H1 (cell line): ENCODE results near the gene SMIM23. TPM values are rescaled to one million over a fixed set of nuclear protein-coding genes. Genes with fewer than 3 reads are reported as not detected.

Experiments
- CTCF ChIA-PET: fragments of 300-600 bp; sonication (Branson Sonifier 250); formaldehyde crosslinking; loops from one replicate; lab custom pipeline; 2021; ENCODE audit not compliant: partially characterized antibody; lab: Charles Lee
- POLR2A ChIA-PET: fragments of 300-600 bp; sonication (Branson Sonifier 250); formaldehyde crosslinking; loops from one replicate; lab custom pipeline; 2021; ENCODE audit warnings: inconsistent platforms; ENCODE audit not compliant: partially characterized antibody; lab: Charles Lee
- DNase-seq, 2 experiments: peaks; one replicate each; pipeline versions ENCODE4 v3.0.0 to v3.0.0-alpha.2; 2010 to 2022; ENCODE audit warnings: low spot score in 2 of 2, low read depth in 1 of 2, mixed read lengths in 1 of 2
- FAIRE-seq: peaks from 2 replicates; lab custom pipeline; 2011; peaks lifted over from hg19 to GRCh38; lab: Jason Lieb, UNC
- H2AFZ ChIP-seq: 2 replicates; pipeline ENCODE4 v1.8.1; 2012; ENCODE audit warnings: low read length, inconsistent platforms
- H2AK5ac ChIP-seq: 2 replicates; pipeline ENCODE4 v1.6.1; 2013; ENCODE audit warnings: low read depth, low read length
- H2BK120ac ChIP-seq: replicated peaks from 2 replicates; pipeline ENCODE3; 2013; ENCODE audit warnings: low read depth, low read length, inconsistent platforms
- H2BK12ac ChIP-seq: 2 replicates; pipeline ENCODE4 v1.6.1; 2013; ENCODE audit warnings: low read depth, low read length
- H2BK15ac ChIP-seq: 2 replicates; pipeline ENCODE4 v1.6.1; 2013; ENCODE audit warnings: low read length
- H2BK20ac ChIP-seq: 2 replicates; pipeline ENCODE4 v1.6.1; 2013; ENCODE audit warnings: low read length
- H2BK5ac ChIP-seq: 2 replicates; pipeline ENCODE4 v1.6.1; 2013; ENCODE audit warnings: low read depth, low read length
- H3K14ac ChIP-seq: 2 replicates; pipeline ENCODE4 v1.6.1; 2013; ENCODE audit warnings: inconsistent platforms; ENCODE audit not compliant: insufficient read length
- H3K18ac ChIP-seq: 2 replicates; pipeline ENCODE4 v1.6.1; 2013; ENCODE audit warnings: low read length; ENCODE audit errors: extremely low read depth
- H3K23ac ChIP-seq: 2 replicates; pipeline ENCODE4 v1.6.1; 2013; ENCODE audit warnings: inconsistent platforms; ENCODE audit not compliant: insufficient read length
- H3K23me2 ChIP-seq: 2 replicates; pipeline ENCODE4 v1.6.1; 2013; ENCODE audit warnings: low read depth, low read length
- H3K27ac ChIP-seq: 2 replicates; pipeline ENCODE4 v1.6.1; 2011; ENCODE audit warnings: low read depth, low read length, inconsistent platforms
- H3K27me3 ChIP-seq, 4 experiments: replicated peaks in 1 of 4; 1 replicate in 1 of 4; 2 replicates in 3 of 4; pipeline versions ENCODE4 v1.6.1 to v1.8.1; 2011 to 2013; ENCODE audit warnings: low read length in 3 of 4, mild to moderate bottlenecking in 3 of 4, inconsistent platforms in 2 of 4, mixed read lengths in 2 of 4, moderate library complexity in 1 of 4; ENCODE audit not compliant: control insufficient read depth in 3 of 4, insufficient read depth in 3 of 4; ENCODE audit errors: extremely low read depth in 1 of 4
- H3K36me3 ChIP-seq, 4 experiments: 2 replicates each; pipeline versions ENCODE4 v1.6.1 to v1.8.1; 2011 to 2013; ENCODE audit warnings: mild to moderate bottlenecking in 4 of 4, low read length in 3 of 4, moderate library complexity in 2 of 4, control low read depth in 1 of 4, inconsistent platforms in 1 of 4; ENCODE audit not compliant: insufficient read depth in 4 of 4, control insufficient read depth in 2 of 4
- H3K4ac ChIP-seq: replicated peaks from 2 replicates; pipeline ENCODE3; 2013; ENCODE audit warnings: low read length, low read depth, mixed read lengths, inconsistent platforms; ENCODE audit not compliant: insufficient read length
- H3K4me1 ChIP-seq, 4 experiments: replicated peaks in 1 of 4; 1 replicate in 1 of 4; 2 replicates in 3 of 4; pipeline versions ENCODE4 v1.6.1 to v1.8.1; 2011 to 2013; ENCODE audit warnings: low read length in 3 of 4, inconsistent platforms in 2 of 4, mixed read lengths in 1 of 4; ENCODE audit not compliant: insufficient read depth in 4 of 4, control insufficient read depth in 3 of 4
- H3K4me2 ChIP-seq, 2 experiments: 2 replicates each; pipeline versions ENCODE4 v1.6.1 to v1.8.1; 2011 to 2013; ENCODE audit warnings: low read depth in 2 of 2, low read length in 2 of 2, control low read depth in 1 of 2, inconsistent platforms in 1 of 2, mild to moderate bottlenecking in 1 of 2; ENCODE audit not compliant: insufficient read depth in 1 of 2
- H3K4me3 ChIP-seq, 4 experiments: fragments of 200-600, 300-600 bp in 1 of 4; sonication (generic), shearing (Covaris generic), sonication (Bioruptor Twin) in 1 of 4; 2 replicates each; pipeline versions ENCODE4 v1.5.1 to v1.8.1; 2011 to 2016; ENCODE audit warnings: low read length in 4 of 4, low read depth in 3 of 4, control low read depth in 2 of 4, inconsistent platforms in 2 of 4, mild to moderate bottlenecking in 2 of 4, mixed read lengths in 1 of 4, moderate library complexity in 1 of 4; ENCODE audit not compliant: insufficient read depth in 2 of 4; ENCODE audit errors: extremely low read depth in 1 of 4
- H3K56ac ChIP-seq: replicated peaks from 2 replicates; pipeline ENCODE3; 2013; ENCODE audit warnings: low read depth, mild to moderate bottlenecking, mixed read lengths, low read length, inconsistent platforms; ENCODE audit not compliant: insufficient read length
- H3K79me1 ChIP-seq: 2 replicates; pipeline ENCODE4 v1.6.1; 2013; ENCODE audit warnings: low read depth, low read length, control low read depth
- H3K79me2 ChIP-seq, 2 experiments: 2 replicates each; pipeline versions ENCODE4 v1.6.1 to v1.8.1; 2012 to 2013; ENCODE audit warnings: low read length in 2 of 2, mild to moderate bottlenecking in 2 of 2, inconsistent platforms in 1 of 2; ENCODE audit not compliant: insufficient read depth in 2 of 2, control insufficient read depth in 1 of 2
- H3K9ac ChIP-seq, 4 experiments: replicated peaks in 1 of 4; 1 replicate in 1 of 4; 2 replicates in 3 of 4; pipeline versions ENCODE4 v1.6.1 to v1.8.1; 2011 to 2013; ENCODE audit warnings: low read depth in 3 of 4, low read length in 3 of 4, control low read depth in 2 of 4, mild to moderate bottlenecking in 2 of 4, moderate library complexity in 2 of 4, inconsistent platforms in 1 of 4; ENCODE audit errors: extremely low read depth in 1 of 4
- H3K9me3 ChIP-seq, 2 experiments: 2 replicates each; pipeline versions ENCODE4 v1.6.1 to v1.8.1; 2012 to 2013; ENCODE audit warnings: mild to moderate bottlenecking in 2 of 2, moderate library complexity in 2 of 2, control low read depth in 1 of 2, inconsistent platforms in 1 of 2, low read depth in 1 of 2, low read length in 1 of 2, mixed read lengths in 1 of 2; ENCODE audit not compliant: insufficient read depth in 2 of 2
- H4K20me1 ChIP-seq, 2 experiments: replicated peaks in 1 of 2; 2 replicates each; pipeline versions ENCODE3 to v1.8.1; 2011 to 2013; ENCODE audit warnings: inconsistent platforms in 2 of 2, low read length in 2 of 2, mild to moderate bottlenecking in 1 of 2; ENCODE audit not compliant: insufficient read depth in 2 of 2, control insufficient read depth in 1 of 2
- H4K5ac ChIP-seq: 2 replicates; pipeline ENCODE4 v1.6.1; 2013; ENCODE audit warnings: low read length, low read depth, mixed read lengths, inconsistent platforms; ENCODE audit not compliant: insufficient read length
- H4K8ac ChIP-seq: 2 replicates; pipeline ENCODE4 v1.8.0; 2013; ENCODE audit warnings: mild to moderate bottlenecking, moderate library complexity, low read length, inconsistent platforms; ENCODE audit not compliant: insufficient read depth; ENCODE audit errors: extremely low read depth
- H4K91ac ChIP-seq: replicated peaks from 2 replicates; pipeline ENCODE3; 2013; ENCODE audit warnings: low read length, mixed read lengths, inconsistent platforms; ENCODE audit not compliant: insufficient read length
- BACH1 ChIP-seq: IDR thresholded peaks from 2 replicates; pipeline ENCODE4 v1.6.1; 2012; ENCODE audit warnings: low read length, improper control_type of control experiment
- CBX5 ChIP-seq: fragments of 300-800, 300-1000 bp; sonication (generic); IDR thresholded peaks from 2 replicates; pipeline ENCODE4 v1.7.1; 2016; ENCODE audit warnings: antibody characterized with exemption, low read length, low read depth
- EZH2 ChIP-seq: fragments of 200-600 bp; sonication (generic); IDR thresholded peaks from 2 replicates; pipeline ENCODE4 v1.7.1; 2012; ENCODE audit warnings: low read depth, mild to moderate bottlenecking, moderate library complexity, low read length, inconsistent platforms; ENCODE audit not compliant: severe bottlenecking
- FOSL1 ChIP-seq: IDR thresholded peaks from 2 replicates; pipeline ENCODE4 v1.6.1; 2011; ENCODE audit warnings: mild to moderate bottlenecking, low read depth, low read length, moderate library complexity; ENCODE audit not compliant: insufficient read depth
- NRF1 ChIP-seq: IDR thresholded peaks from 2 replicates; pipeline ENCODE4 v1.6.1; 2011; ENCODE audit warnings: mild to moderate bottlenecking, low read depth, low read length, improper control_type of control experiment
- RBBP5 ChIP-seq: IDR thresholded peaks from 2 replicates; pipeline ENCODE4 v1.7.1; 2012; ENCODE audit warnings: low read depth, mild to moderate bottlenecking, inconsistent platforms, low read length, moderate library complexity, borderline replicate concordance
- SP4 ChIP-seq: IDR thresholded peaks from 2 replicates; pipeline ENCODE4 v1.6.1; 2012; ENCODE audit warnings: low read length, inconsistent platforms
- TAF7 ChIP-seq: optimal IDR thresholded peaks from 2 replicates; pipeline ENCODE3; 2011; ENCODE audit warnings: low read depth, mild to moderate bottlenecking, inconsistent platforms, low read length, moderate library complexity, borderline replicate concordance
- YY1 ChIP-seq: IDR thresholded peaks from 2 replicates; pipeline ENCODE4 v1.6.1; 2011; ENCODE audit warnings: low read depth, mild to moderate bottlenecking, low read length
- WGBS, 2 experiments: shearing (Covaris generic) in 1 of 2; methylation state at CpG; one replicate each; pipeline versions ENCODE4 v1.1.6 to v1.1.7; 2013 to 2015; ENCODE audit warnings: low lambda C conversion rate in 2 of 2, mixed read lengths in 2 of 2, inconsistent platforms in 1 of 2, low coverage in 1 of 2, missing lambda C conversion rate in 1 of 2; ENCODE audit not compliant: insufficient replicate concordance in 2 of 2, insufficient coverage in 1 of 2, insufficient read length in 1 of 2; ENCODE audit errors: extremely low coverage in 1 of 2, missing lambda C conversion rate in 1 of 2; 5-methylcytosine and 5-hydroxymethylcytosine counted together
- polyA plus RNA-seq, 7 experiments: library from polyadenylated mRNA; depleted of rRNA in 3 of 7; stranded (reverse) in 5 of 7; unstranded in 2 of 7; fragments of >200 nt in 5 of 7; fragments of 200-250 nt in 2 of 7; gene quantifications; 1 replicate in 5 of 7; 2 replicates in 1 of 7; 4 replicates in 1 of 7; pipeline versions ENCODE4 v1.2.1 to v1.2.3, GENCODE V29; 2011 to 2013; ENCODE audit warnings: missing spikeins in 2 of 7, mixed read lengths in 2 of 7
- total RNA-seq: library from RNA; stranded (reverse); fragmentation: NEBNext Ultra II Directional; extraction: Animal tissue kit (Norgen Biotek cat#: 25700); gene quantifications from 2 replicates; pipeline ENCODE4 v1.2.1, GENCODE V29; 2021
- TF ChIP-seq, protein P1 (sequence below): IDR thresholded peaks from 2 replicates; pipeline ENCODE4 v1.6.1; 2012; ENCODE audit warnings: inconsistent platforms
- TF ChIP-seq, protein P2 (sequence below): IDR thresholded peaks from 2 replicates; pipeline ENCODE4 v1.6.1; 2011; ENCODE audit warnings: low read depth, mild to moderate bottlenecking, low read length; ENCODE audit not compliant: insufficient read depth

SMIM23 gene
- total and polyA plus RNA-seq, 2 of the 8 experiments (the other 6 are each of a cell fraction or from before 2014, with no cell fraction given), result not detected

DNA sequence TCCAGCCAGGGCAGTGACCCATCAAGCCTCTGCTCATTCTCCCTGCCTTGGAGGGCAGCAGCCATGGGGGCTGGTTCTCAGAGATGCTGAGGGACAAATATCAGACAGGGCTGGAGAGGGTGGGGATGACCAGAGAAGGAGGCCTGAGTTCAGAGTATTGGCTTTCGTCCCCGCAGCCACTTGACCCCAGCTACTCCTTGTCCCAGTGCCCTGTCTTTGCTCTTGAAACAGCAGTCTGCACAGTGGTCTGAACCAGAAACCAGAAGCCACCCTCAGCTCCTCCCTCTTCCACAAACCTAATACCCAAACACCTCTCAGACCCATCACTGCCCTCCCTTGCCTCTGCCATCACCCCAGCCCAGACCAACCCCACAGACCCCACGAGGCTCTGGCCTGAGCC lies 36.3 kb upstream of the SMIM23 start:
- no peak for FAIRE-seq
- no peak overlapping the region for H3K14ac ChIP-seq
- CTCF ChIA-PET, result interaction anchor here (0.8 to 1.6 kb wide), 13 partner anchors 9 to 314 kb away, joined by 3 to 8 read pairs (median 3); no protein-coding TSS in a partner anchor
- TF ChIP-seq FOSL1, result no peak
- no peak for TF ChIP-seq EZH2
- no peak for TF ChIP-seq SP4
- no peak for TF ChIP-seq RBBP5
- TF ChIP-seq, protein P1, sequence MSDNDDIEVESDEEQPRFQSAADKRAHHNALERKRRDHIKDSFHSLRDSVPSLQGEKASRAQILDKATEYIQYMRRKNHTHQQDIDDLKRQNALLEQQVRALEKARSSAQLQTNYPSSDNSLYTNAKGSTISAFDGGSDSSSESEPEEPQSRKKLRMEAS, result no peak
- no peak for TF ChIP-seq YY1
- no peak for TF ChIP-seq CBX5
- TF ChIP-seq, protein P2, sequence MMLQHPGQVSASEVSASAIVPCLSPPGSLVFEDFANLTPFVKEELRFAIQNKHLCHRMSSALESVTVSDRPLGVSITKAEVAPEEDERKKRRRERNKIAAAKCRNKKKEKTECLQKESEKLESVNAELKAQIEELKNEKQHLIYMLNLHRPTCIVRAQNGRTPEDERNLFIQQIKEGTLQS, result no peak
- TF ChIP-seq BACH1, result no peak
- TF ChIP-seq NRF1, result no peak
- no peak for TF ChIP-seq TAF7

More for the DNA sequence above, 36.3 kb upstream of the SMIM23 start:
- Histone ChIP-seq H3K4me1 (no peaks in the 10 kb centered on the region), H3K4me2 (no peak overlapping the region), H2BK20ac (no peak overlapping the region; the same call in 1 of the 2 replicates), H2BK120ac (no peak overlapping the region), H4K91ac (no peak overlapping the region), H2BK12ac (no peak overlapping the region), H3K79me2 (no peaks in the 10 kb centered on the region), H4K5ac (no peak overlapping the region), H2BK15ac (no peak overlapping the region), H3K27ac (no peak overlapping the region), H2AFZ (no peak overlapping the region), H3K36me3 (no peaks in the 10 kb centered on the region), H3K4me3 (no peak overlapping the region), H4K8ac (no peak overlapping the region), H2AK5ac (no peak overlapping the region), H4K20me1 (no peaks in the 10 kb centered on the region), H3K79me1 (no peaks in the 10 kb centered on the region), H2BK5ac (no peak overlapping the region), H3K23ac (no peak overlapping the region), H3K4ac (no peak overlapping the region), H3K9ac (no peak overlapping the region), H3K9me3 (no peaks in the 10 kb centered on the region), H3K27me3 (no peaks in the 10 kb centered on the region), H3K56ac (no peak overlapping the region), H3K18ac (no peak overlapping the region), H3K23me2 (no peaks in the 10 kb centered on the region)
- DNase-seq, result no peak
- 83% methylated on average over 3 of the region's 3 CpGs; no CpG with 5 or more reads in 1 of the 2 experiments for WGBS, 2 experiments
- POLR2A ChIA-PET, result no interaction called here
